DND-41 (cell line): ENCODE results near the gene ADAM10.
"Not testable (repeated sequence)": the region's sequence is repeated elsewhere in the genome, so short reads cannot be mapped to it uniquely, and the experiment has no call there.

ENCODE experiments used
- ATAC-seq: fragments of 200-7000 bp; cut with Tn5 transposase; 3 replicates; pipeline ENCODE4 v1.9.1; 2021; ENCODE audit warnings: low read depth; ENCODE audit not compliant: insufficient read depth
- DNase-seq: peaks from one replicate; pipeline ENCODE4 v3.0.0-alpha.2; 2020
- H2AFZ ChIP-seq: 2 replicates; pipeline ENCODE4 v1.6.0; 2012; ENCODE audit warnings: low read depth, low read length
- H3K27ac ChIP-seq: 2 replicates; pipeline ENCODE4 v1.5.1; 2012; ENCODE audit warnings: low read length, inconsistent platforms
- H3K27me3 ChIP-seq: fragments of 200-600 bp; sonication (generic); 2 replicates; pipeline ENCODE4 v1.6.0; 2012; ENCODE audit warnings: low read length, mild to moderate bottlenecking, inconsistent platforms; ENCODE audit not compliant: insufficient read depth, poor library complexity
- H3K36me3 ChIP-seq: 2 replicates; pipeline ENCODE4 v1.5.1; 2012; ENCODE audit warnings: low read length, inconsistent platforms; ENCODE audit not compliant: insufficient read depth
- H3K4me1 ChIP-seq: 2 replicates; pipeline ENCODE4 v1.5.1; 2012; ENCODE audit warnings: mild to moderate bottlenecking, low read length; ENCODE audit not compliant: insufficient read depth
- H3K4me2 ChIP-seq: 2 replicates; pipeline ENCODE4 v1.6.0; 2012; ENCODE audit warnings: mild to moderate bottlenecking, moderate library complexity, low read length, inconsistent platforms; ENCODE audit not compliant: insufficient read depth
- H3K4me3 ChIP-seq, 2 experiments: fragments of 200-600 bp in 1 of 2; shearing (Covaris generic) in 1 of 2; 2 replicates each; pipeline ENCODE4 v1.5.1; 2012 to 2016; ENCODE audit warnings: inconsistent platforms in 2 of 2, low read length in 2 of 2, mild to moderate bottlenecking in 2 of 2, low read depth in 1 of 2, moderate library complexity in 1 of 2
- H3K79me2 ChIP-seq: 2 replicates; pipeline ENCODE4 v1.6.0; 2012; ENCODE audit warnings: low read length, inconsistent platforms; ENCODE audit not compliant: insufficient read depth
- H3K9ac ChIP-seq: 2 replicates; pipeline ENCODE4 v1.6.0; 2012; ENCODE audit warnings: low read depth, mild to moderate bottlenecking, inconsistent platforms, low read length, moderate library complexity
- H3K9me3 ChIP-seq: 2 replicates; pipeline ENCODE4 v1.5.1; 2012; ENCODE audit warnings: low read length, moderate library complexity, mild to moderate bottlenecking, inconsistent platforms; ENCODE audit not compliant: insufficient read depth, severe bottlenecking
- H4K20me1 ChIP-seq: 2 replicates; pipeline ENCODE4 v1.6.0; 2012; ENCODE audit warnings: low read length; ENCODE audit not compliant: insufficient read depth
- CTCF ChIP-seq: IDR thresholded peaks from 2 replicates; pipeline ENCODE4 v1.5.1; 2012; ENCODE audit warnings: borderline replicate concordance, low read length, moderate library complexity, mild to moderate bottlenecking; ENCODE audit not compliant: poor library complexity, severe bottlenecking; ENCODE audit errors: extremely low read depth
- EZH2 ChIP-seq: IDR thresholded peaks from 3 replicates; pipeline ENCODE4 v1.6.1; 2012; ENCODE audit warnings: borderline replicate concordance, low read depth, mild to moderate bottlenecking, moderate library complexity, low read length, inconsistent platforms; ENCODE audit not compliant: severe bottlenecking

ADAM10 gene

GRCh38 chr15:58627701-58628100, 121.8 kb downstream of the ADAM10 start:
- no peaks in the 10 kb centered on the region for H3K9me3 ChIP-seq
- peaks cover 49% of the 10 kb centered on the region for H3K36me3 ChIP-seq
- DNase-seq (no peak), ATAC-seq (no peak)
- TF ChIP-seq CTCF (no peak), EZH2 (no peak)
- H3K27ac ChIP-seq = peak overlapping the region; percentile 84
- H4K20me1 ChIP-seq = no peaks in the 10 kb centered on the region
- peaks cover 24% of the 10 kb centered on the region for H3K4me1 ChIP-seq
- peak overlapping the region; percentile 62; the same call in 1 of the 2 replicates for H3K4me2 ChIP-seq
- H3K79me2 ChIP-seq = peaks cover 9% of the 10 kb centered on the region
- H2AFZ ChIP-seq = no peak overlapping the region
- H3K9ac ChIP-seq = peak overlapping the region; percentile 55; the same call in 1 of the 2 replicates
- no peak overlapping the region for H3K4me3 ChIP-seq
- no peaks in the 10 kb centered on the region for H3K27me3 ChIP-seq

GRCh38 chr15:58627046-58627445, 122.5 kb downstream of the ADAM10 start:
- Histone ChIP-seq H3K27me3 (no peaks in the 10 kb centered on the region), H3K9ac (no peak overlapping the region), H3K4me1 (peaks cover 24% of the 10 kb centered on the region), H2AFZ (no peak overlapping the region), H3K36me3 (peaks cover 45% of the 10 kb centered on the region), H3K27ac (no peak overlapping the region; the same call in 1 of the 2 replicates), H4K20me1 (no peaks in the 10 kb centered on the region), H3K9me3 (no peaks in the 10 kb centered on the region), H3K4me3 (no peak overlapping the region), H3K4me2 (no peak overlapping the region), H3K79me2 (peaks cover 9% of the 10 kb centered on the region)
- ATAC-seq (no peak), DNase-seq (no peak)
- TF ChIP-seq EZH2 (no peak), CTCF (no peak)

DNA sequence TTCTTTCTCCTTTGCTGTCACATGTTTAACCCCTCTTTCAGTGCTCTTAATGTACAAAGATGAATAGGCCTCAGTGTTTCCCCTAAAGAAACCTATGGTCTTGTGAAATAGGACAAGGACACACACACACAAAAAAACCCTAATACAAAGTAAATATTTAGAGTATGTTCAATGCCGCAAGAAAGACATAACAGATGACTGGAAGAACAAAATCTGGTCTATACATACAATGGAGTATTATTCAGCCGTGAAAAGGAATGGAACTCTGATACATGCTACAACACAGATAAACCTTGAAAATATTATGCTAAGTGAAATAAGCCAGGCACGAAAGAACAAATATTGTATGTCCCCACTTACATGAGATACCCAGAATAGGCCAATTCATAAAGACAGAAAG, 123.1 kb downstream of the ADAM10 start:
- Histone ChIP-seq H3K27ac (no peak overlapping the region), H3K9me3 (no peaks in the 10 kb centered on the region), H4K20me1 (no peaks in the 10 kb centered on the region), H3K4me2 (no peak overlapping the region), H3K9ac (no peak overlapping the region), H3K27me3 (no peaks in the 10 kb centered on the region), H2AFZ (no peak overlapping the region), H3K4me3 (no peak overlapping the region), H3K4me1 (peaks cover 24% of the 10 kb centered on the region), H3K79me2 (peaks cover 9% of the 10 kb centered on the region), H3K36me3 (peaks cover 44% of the 10 kb centered on the region)
- TF ChIP-seq EZH2 = no peak
- no peak for TF ChIP-seq CTCF
- ATAC-seq = no peak
- no peak for DNase-seq

DNA sequence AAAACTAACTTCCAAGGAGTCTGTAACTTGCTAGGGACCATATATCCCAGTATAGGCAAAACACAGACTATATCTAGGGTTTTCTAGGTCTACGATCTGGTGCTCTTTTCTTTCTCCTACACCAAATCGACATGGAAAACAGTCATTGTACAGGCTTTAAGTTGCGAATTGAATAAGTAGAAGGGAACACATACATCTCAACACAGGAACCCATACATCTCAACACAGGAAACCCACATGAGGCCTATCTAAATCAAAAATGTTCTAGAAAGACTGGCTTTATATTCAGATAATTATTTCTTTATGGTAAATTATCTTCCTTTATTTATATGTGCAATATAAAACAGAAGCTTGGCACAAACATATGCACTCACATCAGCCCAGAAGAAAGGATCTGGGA, 126.6 kb downstream of the ADAM10 start:
- H3K79me2 ChIP-seq = peaks cover 5% of the 10 kb centered on the region
- no peaks in the 10 kb centered on the region for H4K20me1 ChIP-seq
- no peak overlapping the region for H3K27ac ChIP-seq
- peaks cover 5% of the 10 kb centered on the region for H3K4me1 ChIP-seq
- no peak for TF ChIP-seq CTCF
- TF ChIP-seq EZH2 = no peak
- ATAC-seq (no peak), DNase-seq (no peak)
- H3K9me3 ChIP-seq = peaks cover 2% of the 10 kb centered on the region
- H3K4me2 ChIP-seq = no peak overlapping the region
- no peaks in the 10 kb centered on the region for H3K27me3 ChIP-seq
- H3K36me3 ChIP-seq = peaks cover 58% of the 10 kb centered on the region
- H3K9ac ChIP-seq = no peak overlapping the region
- no peak overlapping the region for H2AFZ ChIP-seq
- H3K4me3 ChIP-seq = no peak overlapping the region

DNA sequence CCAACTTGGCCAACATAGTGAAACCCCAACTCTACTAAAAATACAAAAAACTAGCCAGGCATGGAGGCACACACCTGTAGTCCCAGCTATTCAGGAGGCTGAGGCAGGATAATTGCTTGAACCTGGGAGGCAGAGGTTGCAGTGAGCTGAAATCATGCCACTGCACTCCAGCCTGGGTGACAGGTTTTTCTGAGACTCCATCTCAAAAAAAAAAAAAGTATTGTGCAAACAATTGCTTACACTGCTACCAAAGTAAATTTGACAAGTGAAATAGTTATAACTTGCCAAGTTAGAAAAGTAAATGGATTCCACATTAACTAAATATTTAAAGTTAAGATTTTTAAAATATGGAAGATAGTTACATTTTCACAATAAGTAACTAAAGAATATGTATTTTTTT, 129.2 kb downstream of the ADAM10 start:
- not testable (repeated sequence) for DNase-seq, H3K9me3 ChIP-seq, H3K27me3 ChIP-seq, H3K4me2 ChIP-seq, H3K9ac ChIP-seq, H3K27ac ChIP-seq, ATAC-seq, H3K4me1 ChIP-seq, H2AFZ ChIP-seq, H4K20me1 ChIP-seq, H3K4me3 ChIP-seq, H3K79me2 ChIP-seq
- H3K36me3 ChIP-seq = peaks cover 52% of the 10 kb centered on the region
